Esophagus (tissue), 2 donors: ENCODE data around the gene MBOAT7. TPM values are rescaled to one million over a fixed set of nuclear protein-coding genes. Genes with fewer than 3 reads are reported as not detected.
"Not testable (repeated sequence)": the region's sequence is repeated elsewhere in the genome, so short reads cannot be mapped to it uniquely, and the experiment has no call there.

Source experiments
- H3K27ac ChIP-seq, 2 donors: one replicate each; pipeline ENCODE4 v1.5.1; 2013; ENCODE audit warnings: low read depth in 2 of 2, mild to moderate bottlenecking in 2 of 2, inconsistent platforms in 1 of 2, low read length in 1 of 2, moderate library complexity in 1 of 2
- H3K27me3 ChIP-seq, 2 donors: one replicate each; pipeline ENCODE4 v1.6.1; 2013; ENCODE audit warnings: low read length in 2 of 2, control low read depth in 1 of 2, mild to moderate bottlenecking in 1 of 2; ENCODE audit not compliant: insufficient read depth in 2 of 2, control insufficient read depth in 1 of 2
- H3K36me3 ChIP-seq, 2 donors: one replicate each; pipeline ENCODE4 v1.6.1; 2013; ENCODE audit warnings: low read length in 1 of 2; ENCODE audit not compliant: control insufficient read depth in 2 of 2, insufficient read depth in 2 of 2
- H3K4me1 ChIP-seq, 2 donors: one replicate each; pipeline ENCODE4 v1.6.1; 2013; ENCODE audit warnings: low read length in 1 of 2; ENCODE audit not compliant: control insufficient read depth in 2 of 2, insufficient read depth in 2 of 2
- H3K4me3 ChIP-seq, 2 donors: one replicate each; pipeline ENCODE4 v1.5.1; 2013; ENCODE audit warnings: low read length in 2 of 2, mild to moderate bottlenecking in 2 of 2, low read depth in 1 of 2, moderate library complexity in 1 of 2
- H3K9me3 ChIP-seq, 2 donors: one replicate each; pipeline ENCODE4 v1.6.1; 2013; ENCODE audit warnings: mild to moderate bottlenecking in 2 of 2, low read depth in 1 of 2, low read length in 1 of 2, moderate library complexity in 1 of 2; ENCODE audit not compliant: control insufficient read depth in 2 of 2, insufficient read depth in 1 of 2
- WGBS, 2 donors: extraction: QIAGEN DNeasy Blood & Tissue Kit; methylation state at CpG; one replicate each; pipeline ENCODE4 v1.1.7; 2013; 5-methylcytosine and 5-hydroxymethylcytosine counted together
- polyA plus RNA-seq, 2 donors: library from polyadenylated mRNA; stranded (reverse); fragments of 200-250 nt; gene quantifications; one replicate each; pipeline ENCODE4 v1.2.3, GENCODE V29; 2013
- donor health status: healthy with polysubstance abuse.
- donor health status: Bipolar disorder and iron deficiency.

The MBOAT7 gene
- polyA plus RNA-seq, 2 donors: 21.4 to 22.0 TPM

DNA sequence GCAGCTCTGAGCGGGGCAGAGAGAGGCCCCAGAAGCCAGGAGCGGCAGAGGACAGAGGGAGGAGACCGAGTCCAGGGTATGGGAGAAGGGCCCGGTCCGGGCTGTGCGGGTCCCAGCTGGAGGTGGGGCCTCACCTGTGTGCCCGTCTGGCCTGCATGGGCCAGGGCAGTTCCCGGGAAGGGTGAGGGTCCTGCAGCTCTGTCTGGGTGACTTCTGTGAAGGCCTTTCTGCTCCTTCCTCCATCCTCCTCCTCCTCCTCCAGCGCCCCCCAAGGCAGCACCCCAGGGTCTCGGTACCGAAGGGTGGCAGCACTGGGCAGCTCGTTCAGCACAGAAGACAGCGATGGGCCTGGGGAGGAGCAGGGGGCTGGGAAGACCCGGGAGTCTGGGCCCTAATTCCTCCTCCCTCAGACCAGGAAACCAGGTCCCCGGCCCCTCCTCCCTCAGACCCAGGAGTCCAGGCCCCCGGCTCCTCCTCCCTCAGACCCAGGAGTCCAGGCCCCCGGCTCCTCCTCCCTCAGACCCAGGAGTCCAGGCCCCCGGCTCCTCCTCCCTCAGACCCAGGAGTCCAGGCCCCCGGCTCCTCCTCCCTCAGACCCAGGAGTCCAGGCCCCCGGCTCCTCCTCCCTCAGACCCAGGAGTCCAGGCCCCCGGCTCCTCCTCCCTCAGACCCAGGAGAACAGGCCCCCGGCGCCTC, 17.5 kb downstream of the MBOAT7 start:
- H3K27me3 ChIP-seq, H3K4me1 ChIP-seq, H3K9me3 ChIP-seq, H3K36me3 ChIP-seq, H3K4me3 ChIP-seq, H3K27ac ChIP-seq: not testable (repeated sequence)
- WGBS, 2 donors: 67 to 82% methylated on average over 10 to 20 of the region's 23 CpGs

DNA sequence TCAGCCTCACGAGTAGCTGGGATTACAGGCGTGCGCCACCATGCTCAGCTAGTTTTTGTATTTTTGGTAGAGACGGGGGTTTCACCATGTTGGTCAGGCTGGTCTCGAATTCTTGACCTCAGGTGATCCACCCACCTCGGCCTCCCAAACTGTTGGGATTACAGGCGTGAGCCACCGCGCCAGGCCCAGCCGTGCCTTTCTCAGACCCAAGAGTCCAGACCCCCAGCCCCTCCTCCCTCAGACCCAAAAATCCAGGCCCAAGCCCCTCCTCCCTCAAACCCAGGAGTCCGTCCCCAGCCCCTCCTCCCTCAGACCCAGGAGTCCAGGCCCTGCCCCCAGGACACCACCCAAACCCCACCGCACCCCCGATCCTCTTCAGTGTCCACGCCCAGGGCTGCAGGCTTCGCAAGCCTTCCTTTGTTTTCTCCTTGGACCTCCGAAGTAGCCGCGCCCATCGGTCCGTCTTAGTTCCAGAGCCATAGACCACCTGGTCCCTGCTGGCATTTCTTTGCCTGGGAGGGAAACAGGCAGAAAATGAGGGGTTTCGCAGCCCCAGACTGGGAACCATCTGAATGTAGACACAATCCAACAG, 20.1 kb downstream of the MBOAT7 start:
- Histone ChIP-seq H3K27ac (no peak overlapping the region), H3K36me3 (no peaks in the 10 kb centered on the region), H3K9me3 (no peaks in the 10 kb centered on the region), H3K4me3 (no peak overlapping the region), H3K27me3 (no peaks in the 10 kb centered on the region), H3K4me1 (peaks cover 0 to 9% of the 10 kb centered on the region in 2 donors)
- WGBS, 2 donors: 87 to 88% methylated on average over 21 of the region's 21 CpGs

DNA sequence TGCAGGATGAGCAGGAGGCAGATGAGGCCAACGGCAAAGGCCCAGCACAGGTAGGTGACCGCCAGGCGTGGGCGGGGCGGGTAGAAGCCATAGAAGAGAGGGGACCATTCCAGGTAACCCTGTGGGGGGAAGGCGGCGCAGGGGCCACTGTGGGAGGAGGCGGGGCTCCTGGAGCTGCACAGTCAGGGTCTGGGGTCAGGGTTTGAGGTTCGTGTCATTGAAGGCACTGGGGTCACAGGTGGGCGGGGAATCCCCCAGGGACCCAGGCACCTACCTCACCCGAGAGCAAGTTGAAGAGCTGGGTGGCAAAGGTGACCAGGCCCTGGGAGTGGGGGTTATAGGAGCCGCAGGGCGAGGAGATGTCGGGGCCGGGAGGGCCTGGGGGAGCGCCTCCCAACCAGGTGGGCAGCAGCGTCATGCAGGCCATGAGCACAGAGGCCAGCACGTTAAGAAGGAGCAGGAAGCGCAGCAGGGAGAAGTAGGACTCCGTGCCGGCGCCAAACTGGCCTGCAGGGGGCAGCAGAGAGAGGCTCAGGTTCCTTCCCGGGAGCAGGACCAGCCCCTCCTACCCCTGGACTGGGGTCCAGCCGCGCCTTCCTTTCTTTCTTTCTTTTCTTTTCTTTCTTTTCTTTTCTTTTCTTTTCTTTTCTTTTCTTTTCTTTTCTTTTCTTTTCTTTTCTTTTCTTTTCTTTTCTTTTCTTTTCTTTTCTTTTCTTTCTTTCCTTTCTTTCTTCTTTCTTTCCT, 21.0 kb downstream of the MBOAT7 start:
- no peak overlapping the region for H3K27ac ChIP-seq
- H3K4me1 ChIP-seq: peaks cover 2 to 9% of the 10 kb centered on the region in 2 donors
- no peaks in the 10 kb centered on the region for H3K9me3 ChIP-seq
- no peaks in the 10 kb centered on the region for H3K27me3 ChIP-seq
- WGBS, 2 donors: 25 to 32% methylated on average over 20 to 25 of the region's 25 CpGs
- H3K36me3 ChIP-seq: no peaks in the 10 kb centered on the region
- H3K4me3 ChIP-seq: no peak overlapping the region

DNA sequence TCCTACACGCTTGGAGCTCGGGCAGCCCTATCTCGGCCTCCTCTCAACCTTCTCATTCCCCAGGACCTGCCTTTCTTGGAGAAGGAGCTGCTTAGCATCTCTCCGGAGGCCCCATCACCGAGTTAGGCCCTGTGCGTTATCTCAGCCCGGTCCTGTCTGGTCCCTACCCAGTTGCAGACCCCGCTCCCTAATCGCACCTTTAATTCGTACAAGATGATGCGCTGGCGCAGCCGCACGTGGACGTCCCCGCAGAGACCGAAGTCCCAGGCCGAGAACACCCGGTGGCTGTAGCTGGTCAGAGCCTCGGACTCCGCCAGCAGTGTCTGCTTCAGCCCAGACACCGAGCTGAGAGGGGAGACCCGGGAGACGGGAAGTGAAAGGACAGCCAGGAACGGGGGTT, 24.2 kb downstream of the MBOAT7 start:
- WGBS, 2 donors: 90 to 93% methylated on average over 25 of the region's 25 CpGs
- Histone ChIP-seq H3K27me3 (no peaks in the 10 kb centered on the region), H3K36me3 (no peaks in the 10 kb centered on the region), H3K9me3 (no peaks in the 10 kb centered on the region), H3K4me1 (peaks cover 2 to 24% of the 10 kb centered on the region in 2 donors), H3K27ac (no peak overlapping the region), H3K4me3 (no peak overlapping the region)

DNA sequence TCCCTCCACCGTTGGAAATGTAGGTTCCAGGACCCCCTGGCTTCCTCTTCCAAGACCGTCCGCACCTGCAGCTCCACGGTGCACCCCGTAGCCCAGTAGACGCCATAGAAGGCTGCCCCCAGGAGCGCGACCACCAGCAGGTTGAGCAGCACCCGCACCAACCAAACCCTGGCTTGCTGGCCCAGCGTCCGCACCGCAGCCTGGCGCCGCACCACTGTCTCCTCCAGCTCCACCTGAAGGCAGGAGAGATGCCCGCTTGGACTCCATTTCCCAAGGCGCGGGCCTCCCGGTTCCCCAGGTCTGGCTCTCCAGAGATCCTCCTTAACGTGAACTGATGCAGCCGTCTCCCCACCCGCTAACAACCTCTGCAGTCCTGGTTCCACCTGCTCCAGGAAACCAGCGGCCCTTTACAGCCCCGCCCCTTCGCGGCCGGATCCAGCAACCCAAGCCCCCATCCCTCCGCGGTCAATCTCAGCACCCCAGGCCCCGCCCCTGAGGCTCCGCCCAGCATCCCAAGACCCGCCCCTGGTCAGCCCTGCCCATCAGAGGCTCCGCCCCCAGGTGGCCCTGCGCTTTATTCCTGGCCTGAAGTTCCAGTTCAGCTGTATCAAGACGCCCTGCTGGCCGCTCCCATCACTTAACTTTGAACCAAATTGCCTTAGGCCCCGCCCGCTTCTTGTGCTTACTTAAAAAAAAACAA, 24.9 kb downstream of the MBOAT7 start:
- no peaks in the 10 kb centered on the region for H3K9me3 ChIP-seq
- no peak overlapping the region for H3K27ac ChIP-seq
- H3K27me3 ChIP-seq: no peaks in the 10 kb centered on the region
- 13 to 16% methylated on average over 37 of the region's 37 CpGs for WGBS, 2 donors
- no peaks in the 10 kb centered on the region for H3K36me3 ChIP-seq
- peaks cover 2 to 27% of the 10 kb centered on the region in 2 donors for H3K4me1 ChIP-seq
- H3K4me3 ChIP-seq: no peak overlapping the region

DNA sequence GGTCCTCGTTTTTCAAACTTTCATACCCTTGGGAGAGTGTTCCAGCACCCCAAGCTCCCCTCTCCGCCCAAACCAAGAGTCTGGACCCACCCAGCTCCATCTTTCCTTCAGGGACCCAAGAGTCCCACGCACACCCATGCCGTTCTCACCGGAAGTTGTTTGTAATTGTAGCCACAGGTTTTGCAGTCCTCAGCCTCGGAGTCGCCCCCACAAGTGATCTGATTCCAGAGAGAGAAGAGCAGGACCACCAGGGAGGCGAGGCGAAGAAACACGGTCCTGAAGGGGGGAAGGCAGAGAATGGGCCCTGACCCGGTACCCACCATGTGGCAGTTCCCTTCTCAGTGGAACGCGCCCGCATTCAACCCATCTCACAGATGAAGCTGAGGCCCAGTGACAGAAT, 26.5 kb downstream of the MBOAT7 start:
- Histone ChIP-seq H3K4me1 (peaks cover 2 to 32% of the 10 kb centered on the region in 2 donors), H3K27ac (peak overlapping the region; percentile 12 to 51), H3K27me3 (no peaks in the 10 kb centered on the region), H3K36me3 (peaks cover 0 to 2% of the 10 kb centered on the region in 2 donors), H3K9me3 (no peaks in the 10 kb centered on the region), H3K4me3 (peak overlapping the region in 1 of 2 donors; percentile 48)
- WGBS, 2 donors: 63 to 73% methylated on average over 14 of the region's 14 CpGs

DNA sequence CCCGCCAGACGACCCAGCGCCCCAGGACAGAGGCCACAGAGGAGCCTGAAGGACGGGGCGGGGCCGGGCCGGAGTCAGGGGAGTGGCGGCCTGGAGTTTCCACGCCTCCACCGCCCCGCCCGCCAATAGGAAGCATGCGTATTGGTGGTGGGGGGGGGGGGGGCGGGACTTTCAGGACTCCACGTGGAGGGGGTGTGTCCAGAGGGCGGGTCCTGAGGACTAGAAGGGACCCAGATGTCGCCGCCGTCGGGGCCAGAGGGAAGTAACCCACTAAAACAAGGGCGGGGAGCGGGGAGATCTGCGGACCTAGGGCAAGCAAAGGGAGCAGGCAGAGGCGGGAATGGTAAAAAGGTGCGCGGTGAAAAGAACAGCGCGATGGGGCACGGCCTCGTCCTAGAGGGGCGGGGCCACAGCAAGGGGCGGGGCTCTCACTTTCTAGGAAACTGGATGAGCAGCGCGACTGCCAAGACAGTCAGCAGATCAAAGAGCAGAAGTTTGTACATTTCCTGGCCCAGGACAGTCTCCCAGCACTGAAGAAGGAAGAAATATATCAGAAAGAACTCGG, 27.1 kb downstream of the MBOAT7 start:
- WGBS, 2 donors: 1 to 3% methylated on average over 26 to 35 of the region's 35 CpGs
- peaks cover 0 to 5% of the 10 kb centered on the region in 2 donors for H3K36me3 ChIP-seq
- peaks cover 2 to 32% of the 10 kb centered on the region in 2 donors for H3K4me1 ChIP-seq

DNA sequence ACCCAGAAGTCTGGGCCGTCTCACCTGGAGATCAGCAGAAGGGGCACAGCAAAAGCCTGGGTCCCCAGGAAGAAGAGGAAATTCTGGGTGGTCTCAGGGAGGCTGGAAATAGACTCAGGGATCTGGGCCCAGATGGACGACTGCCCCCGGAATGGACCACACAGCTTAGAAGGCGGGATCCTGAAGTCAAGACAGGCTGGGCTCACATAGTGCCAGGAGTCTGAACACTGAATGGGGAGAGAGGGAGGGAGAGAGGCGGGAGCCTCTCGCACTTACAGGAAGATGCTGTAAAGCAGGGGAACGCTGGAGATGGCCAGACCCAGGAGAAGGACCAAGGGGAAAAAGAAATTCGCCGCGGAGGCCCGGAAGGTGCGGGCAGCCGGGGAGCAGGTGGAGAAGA, 28.5 kb downstream of the MBOAT7 start:
- Histone ChIP-seq H3K27ac (peak overlapping the region in 1 of 2 donors; percentile 95), H3K9me3 (no peaks in the 10 kb centered on the region), H3K27me3 (no peaks in the 10 kb centered on the region), H3K36me3 (peaks cover 12 to 14% of the 10 kb centered on the region in 2 donors), H3K4me1 (peaks cover 2 to 32% of the 10 kb centered on the region in 2 donors), H3K4me3 (no peak overlapping the region)
- WGBS, 2 donors: 34 to 35% methylated on average over 13 of the region's 13 CpGs

More for the DNA sequence above, 27.1 kb downstream of the MBOAT7 start:
- Histone ChIP-seq H3K27me3 (no peaks in the 10 kb centered on the region), H3K4me3 (peak overlapping the region; percentile 48 to 61), H3K27ac (peak overlapping the region; percentile 12 to 58), H3K9me3 (no peaks in the 10 kb centered on the region)

DNA sequence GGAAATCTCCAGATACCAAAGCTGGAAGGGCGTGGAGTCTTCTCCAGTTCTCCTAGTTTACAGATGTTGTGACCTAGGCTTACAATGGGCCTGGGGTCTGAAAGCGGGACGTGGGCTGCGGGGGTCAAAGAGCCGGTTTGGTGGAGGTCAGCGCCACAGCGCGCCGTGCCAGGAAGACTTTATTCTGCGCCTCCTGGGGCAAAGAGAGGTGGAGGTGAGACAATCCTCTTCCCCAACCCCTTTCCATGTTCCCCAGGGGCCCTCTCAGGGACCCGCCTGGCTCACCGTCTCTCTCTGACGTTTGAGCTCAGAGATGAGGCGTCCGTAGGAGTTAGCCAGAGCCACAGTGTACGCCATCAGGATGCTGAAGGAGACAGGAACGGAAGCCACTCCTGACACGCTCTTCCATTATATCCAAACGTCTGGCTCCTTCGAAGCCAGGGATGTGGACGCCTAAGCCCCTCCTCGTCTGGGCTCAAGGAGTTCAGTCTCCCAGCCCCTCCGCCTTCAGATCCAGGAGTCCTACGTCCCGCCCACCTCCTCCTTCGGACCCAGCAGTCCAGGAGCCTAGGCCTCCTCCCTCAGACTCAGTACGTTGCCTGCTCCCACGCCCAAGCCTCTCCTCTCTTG, 29.1 kb downstream of the MBOAT7 start:
- WGBS, 2 donors: 2 to 3% methylated on average over 28 of the region's 28 CpGs
- H3K36me3 ChIP-seq: peaks cover 18 to 19% of the 10 kb centered on the region in 2 donors
- peak overlapping the region; percentile 47 to 59 for H3K4me3 ChIP-seq
- peak overlapping the region; percentile 88 to 95 for H3K27ac ChIP-seq
- no peaks in the 10 kb centered on the region for H3K27me3 ChIP-seq
- H3K4me1 ChIP-seq: peaks cover 2 to 32% of the 10 kb centered on the region in 2 donors
- H3K9me3 ChIP-seq: no peaks in the 10 kb centered on the region
